ENCODE data around the gene GAB3.
"Not testable (repeated sequence)": the region's sequence is repeated elsewhere in the genome, so short reads cannot be mapped to it uniquely, and the experiment has no call there.

The GAB3 gene

DNA sequence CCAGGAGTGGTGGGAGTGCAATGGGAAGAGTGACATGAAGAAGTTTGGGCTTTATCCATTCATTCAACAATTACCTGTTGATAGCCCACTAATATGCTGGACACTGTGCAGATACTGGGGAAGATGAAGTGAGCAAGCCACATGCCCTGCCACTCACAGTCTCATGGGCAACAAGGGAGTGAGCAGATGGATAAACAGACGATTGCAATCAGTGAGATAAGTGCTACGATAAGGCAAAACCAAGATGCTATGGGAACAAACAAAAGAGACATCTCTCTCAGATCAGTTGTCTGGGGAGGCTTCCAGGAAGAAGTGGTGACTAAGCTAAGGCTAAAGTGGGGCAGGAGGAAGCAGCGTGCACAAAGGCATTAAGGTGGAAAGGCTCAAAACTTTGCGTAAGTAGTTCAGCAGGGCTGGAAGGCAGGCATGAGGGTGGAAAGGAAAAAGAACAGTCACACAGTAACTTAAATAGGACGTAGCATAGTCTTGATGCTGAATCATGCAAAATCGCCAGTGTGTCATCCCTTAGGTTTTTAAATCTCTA, 31.7 kb downstream of the GAB3 start:
- DNase-seq: peak; percentile 20

DNA sequence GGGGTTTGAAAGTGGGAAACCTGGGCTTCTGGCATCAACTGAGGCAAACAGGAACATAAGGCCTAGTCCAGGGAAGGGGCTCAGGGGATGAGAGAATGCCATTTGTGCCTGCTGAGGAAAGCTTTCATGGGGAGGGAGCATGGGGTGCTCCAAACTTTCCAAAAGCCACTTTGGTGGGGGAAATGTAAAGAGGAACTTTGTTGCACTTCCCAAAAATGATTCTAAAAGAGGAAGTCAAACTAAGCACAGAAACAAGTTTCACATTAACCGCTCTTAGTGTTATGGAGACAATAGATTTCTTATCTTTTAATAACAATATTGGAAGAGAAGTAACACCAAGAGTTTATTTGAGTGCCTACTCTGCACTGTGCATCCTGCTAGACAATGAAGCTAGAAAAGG, 32.3 kb downstream of the GAB3 start:
- DNase-seq: no peak

DNA sequence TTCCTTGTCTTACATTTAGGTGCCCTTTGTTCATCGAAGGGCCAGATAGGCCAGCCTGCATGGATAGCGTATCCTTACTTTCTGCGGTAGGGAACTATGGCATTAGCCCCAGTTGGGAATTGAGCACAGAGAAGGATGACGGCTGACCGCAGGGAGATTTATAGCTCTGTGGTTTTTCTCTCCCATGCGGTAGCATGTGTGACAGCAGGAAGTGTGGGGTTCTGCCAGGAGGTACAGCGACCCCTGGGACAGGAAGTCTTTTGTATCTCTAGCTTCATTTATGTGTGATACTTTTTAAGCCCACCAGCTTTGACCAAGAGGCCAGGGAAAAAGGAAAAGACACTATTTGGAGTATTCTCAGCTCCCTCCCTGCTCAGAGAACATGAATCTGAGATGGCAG, 33.1 kb downstream of the GAB3 start:
- no peak for DNase-seq

DNA sequence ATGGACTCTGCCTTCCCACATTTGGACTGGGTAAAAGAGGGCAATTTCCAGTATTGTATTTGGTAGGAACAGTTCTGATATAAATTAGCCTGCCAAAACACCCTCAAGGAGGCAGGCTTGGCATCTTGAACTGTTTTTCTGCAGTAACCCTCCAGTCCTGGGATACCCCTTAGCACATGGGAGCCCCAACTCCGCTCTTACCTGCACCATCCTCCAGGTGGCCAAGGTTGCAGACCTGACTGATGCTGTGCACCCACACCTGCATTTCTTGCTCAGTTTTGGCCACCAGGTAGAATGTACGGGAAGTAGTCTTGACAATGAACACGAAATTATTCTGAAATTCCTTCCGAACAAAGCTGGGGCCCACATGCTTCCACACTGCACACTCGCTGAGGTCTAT, 35.1 kb downstream of the GAB3 start:
- no peak for DNase-seq

DNA sequence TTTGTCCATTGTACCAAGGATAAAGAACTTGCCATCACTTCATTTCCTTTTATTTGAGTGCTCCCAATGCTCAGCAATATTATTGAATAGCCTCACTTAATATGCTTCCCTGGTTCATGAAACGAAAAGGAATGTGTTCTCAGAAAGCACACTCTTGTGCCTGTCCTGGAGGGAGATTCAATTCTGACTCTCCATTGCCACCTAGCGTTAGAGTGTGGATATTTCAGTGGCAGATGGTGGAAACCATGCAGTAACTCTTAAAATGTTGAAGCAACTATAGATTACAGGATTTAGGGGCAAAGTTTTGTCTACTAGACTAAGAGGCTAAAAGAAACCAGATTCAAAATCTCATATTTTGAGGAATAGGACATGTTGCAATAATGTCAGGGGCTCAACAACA, 36.0 kb downstream of the GAB3 start:
- peak; percentile 31 for DNase-seq

DNA sequence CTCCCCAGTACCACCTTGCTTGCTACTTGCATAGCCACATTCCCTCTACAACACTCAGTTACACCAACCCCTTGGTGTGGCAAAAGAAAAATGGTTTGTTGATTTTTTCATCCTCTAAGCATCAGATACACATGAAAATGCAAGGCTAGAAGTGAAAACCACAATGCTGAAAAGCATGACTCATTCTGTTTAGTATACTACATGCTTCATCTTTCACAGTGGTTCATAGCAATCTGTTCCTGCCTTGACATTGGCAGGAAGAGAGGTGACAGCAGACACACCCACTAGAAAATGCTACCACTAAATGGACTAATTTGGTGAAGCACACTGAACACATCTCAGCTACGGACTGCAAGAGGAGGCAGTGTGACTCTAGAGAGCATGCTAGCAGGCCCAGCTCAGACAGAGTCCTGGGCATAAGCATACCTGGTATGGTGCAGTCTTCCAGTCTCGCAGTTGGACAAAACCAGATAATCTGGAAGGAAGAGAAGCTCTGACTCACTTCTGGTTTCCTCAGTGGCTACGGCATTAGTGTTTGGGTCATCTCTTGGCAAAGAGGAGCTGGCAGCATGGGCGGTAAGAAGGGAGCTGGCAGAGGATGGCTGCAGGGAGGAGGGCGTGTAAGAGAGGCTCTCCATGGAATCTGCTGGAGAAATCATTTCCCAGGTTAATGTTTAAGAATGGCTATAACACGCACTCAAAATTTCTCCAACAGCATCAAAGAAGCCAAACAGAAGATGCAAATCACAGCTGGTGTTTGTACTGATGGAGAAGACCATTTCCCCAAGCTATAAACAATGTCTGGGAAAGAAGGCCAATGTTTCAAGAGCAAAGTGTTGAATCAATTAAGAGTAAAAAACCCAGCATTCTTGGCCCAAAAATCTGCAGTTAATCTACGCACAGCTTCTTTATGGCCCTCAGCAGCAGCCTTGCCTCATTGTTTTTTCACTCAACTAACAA, 37.8 kb downstream of the GAB3 start:
- DNase-seq: peak; percentile 10

DNA sequence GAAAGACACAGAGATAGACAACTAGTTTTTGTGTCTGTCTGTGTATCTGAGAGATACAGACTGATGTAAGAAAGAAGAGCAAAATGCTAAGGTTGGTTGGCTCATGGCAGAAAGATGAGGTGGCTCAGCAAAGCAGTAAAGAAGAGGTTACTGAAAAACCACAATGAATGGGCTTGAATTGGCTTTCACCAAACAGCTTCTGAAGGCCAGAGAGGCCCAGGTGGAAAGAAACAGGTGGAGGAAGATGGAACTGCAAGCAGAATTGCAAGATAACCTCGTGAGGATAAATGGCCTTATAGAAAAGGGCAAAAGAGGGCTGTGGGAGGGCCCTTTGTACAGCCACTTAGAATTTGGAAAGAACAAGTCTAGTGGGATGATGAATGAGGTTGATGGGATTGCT, 39.6 kb downstream of the GAB3 start:
- no peak for DNase-seq

DNA sequence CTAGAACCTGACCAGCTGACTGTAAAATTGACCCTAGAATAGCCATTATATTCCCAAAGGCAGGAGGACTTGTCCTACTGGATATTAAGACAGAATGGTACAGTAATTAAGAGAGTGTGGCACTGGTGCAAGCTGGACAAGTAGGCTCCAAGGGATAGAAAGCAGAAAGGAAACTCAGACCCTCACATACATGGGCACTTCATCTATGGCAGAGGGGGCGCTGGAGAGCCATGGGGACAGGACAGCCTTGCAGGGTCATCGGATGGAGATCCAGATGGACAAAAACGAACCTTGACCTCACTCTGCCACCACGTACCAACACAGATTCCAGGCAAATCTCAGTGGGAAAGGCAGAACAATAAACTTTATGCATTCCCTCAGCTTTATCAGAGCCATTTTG, 40.6 kb downstream of the GAB3 start:
- DNase-seq: no peak

DNA sequence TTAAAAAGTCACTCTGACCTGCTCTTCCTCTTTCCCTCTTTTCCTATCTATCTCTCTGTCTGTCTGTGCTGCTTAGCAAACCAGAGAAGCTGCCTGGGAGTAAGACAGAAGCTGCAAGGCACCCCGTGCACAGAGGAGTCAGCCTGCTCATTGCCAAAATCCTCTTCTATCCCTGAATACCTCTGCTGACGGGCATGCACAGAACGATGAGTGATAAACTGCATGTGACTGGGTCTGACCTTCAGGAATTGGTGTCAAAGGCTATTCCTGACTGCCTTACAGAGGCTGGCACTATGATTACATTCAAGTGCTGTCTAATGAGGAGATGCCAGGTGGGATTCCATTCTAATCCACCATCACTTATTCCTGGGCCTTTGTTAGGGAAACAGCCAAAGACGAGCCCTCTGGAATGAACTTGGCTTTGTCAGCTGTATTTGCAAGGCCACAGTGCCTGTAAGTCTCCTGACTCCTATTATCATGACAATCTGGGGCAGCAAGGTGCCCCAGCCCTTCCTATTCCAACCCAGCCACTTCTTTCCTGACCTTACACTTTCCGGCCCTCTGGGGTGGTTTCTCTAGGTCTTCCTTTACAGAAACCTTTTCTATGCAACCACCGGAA, 52.1 kb downstream of the GAB3 start:
- DNase-seq: no peak

DNA sequence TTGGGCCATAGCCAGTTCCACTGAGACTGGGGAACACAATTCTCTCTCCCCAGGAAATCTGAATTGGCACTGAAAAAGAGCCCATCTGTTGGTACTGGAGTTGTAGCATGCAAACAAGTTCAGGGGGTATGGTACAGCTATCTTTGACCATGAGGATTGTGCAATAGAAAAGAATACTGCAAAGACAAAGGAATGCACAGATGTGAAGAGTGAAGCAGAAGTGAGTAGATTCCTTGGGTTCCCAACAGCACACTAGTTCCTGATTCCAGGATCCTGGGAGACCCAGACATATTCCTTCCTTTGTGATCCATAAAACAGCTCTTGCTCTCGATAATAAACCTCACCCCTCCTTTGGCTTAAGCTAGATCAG, 54.2 kb downstream of the GAB3 start:
- no peak for DNase-seq

DNA sequence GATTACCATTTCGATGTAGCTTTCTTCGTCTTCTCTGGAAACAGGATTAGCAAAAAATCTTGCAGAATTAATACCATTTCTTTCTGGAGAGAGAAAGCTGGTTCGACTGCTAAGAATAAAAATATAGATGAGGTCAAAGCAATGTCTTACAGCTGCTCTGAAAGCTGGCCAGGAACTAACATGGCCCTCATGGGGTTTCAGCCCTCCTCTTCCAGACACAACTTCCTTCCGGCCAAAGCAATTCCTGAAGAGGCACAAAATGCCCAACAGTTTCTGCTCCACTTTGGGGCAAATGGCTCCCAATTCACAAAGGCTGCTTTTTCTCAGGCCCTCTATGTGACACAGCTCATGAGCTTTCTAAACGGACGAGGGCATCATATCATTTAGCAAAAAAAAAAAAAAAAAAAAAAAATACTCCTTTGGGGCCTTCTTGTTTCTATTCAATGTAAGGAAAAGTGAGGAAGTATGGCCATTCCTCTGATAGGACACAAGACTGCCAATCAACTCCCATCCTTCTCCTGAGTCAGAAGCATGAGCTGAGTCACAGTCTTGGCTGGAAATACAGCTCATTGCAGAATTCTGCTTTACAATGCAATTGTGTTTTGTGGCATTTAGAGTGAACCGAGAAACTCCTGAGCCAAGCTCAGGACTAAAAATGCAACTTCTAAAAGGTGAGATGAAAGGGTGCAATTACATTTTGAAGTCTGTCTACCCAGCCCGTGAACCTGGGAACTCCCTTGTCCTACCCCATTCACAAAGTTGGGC, 54.8 kb downstream of the GAB3 start:
- DNase-seq: no peak

DNA sequence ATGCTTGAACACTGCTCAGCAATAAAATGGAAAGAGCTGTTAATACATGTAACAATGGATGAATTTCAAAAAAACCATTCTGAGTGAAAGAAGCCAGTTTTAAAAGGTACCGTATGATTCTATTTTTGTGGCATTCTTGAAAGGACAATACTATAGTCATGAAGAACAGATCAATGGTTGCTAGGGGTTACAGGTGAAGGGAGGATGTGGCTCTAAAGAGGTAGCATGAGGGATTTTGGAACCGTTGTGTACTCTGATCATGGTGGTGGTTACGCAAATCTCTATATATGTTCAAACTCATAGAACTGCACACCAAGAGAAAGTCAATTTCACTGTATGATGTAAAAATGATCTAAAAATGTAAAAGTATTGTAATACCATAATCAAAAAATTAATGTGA, 57.5 kb downstream of the GAB3 start:
- no peak for DNase-seq

DNA sequence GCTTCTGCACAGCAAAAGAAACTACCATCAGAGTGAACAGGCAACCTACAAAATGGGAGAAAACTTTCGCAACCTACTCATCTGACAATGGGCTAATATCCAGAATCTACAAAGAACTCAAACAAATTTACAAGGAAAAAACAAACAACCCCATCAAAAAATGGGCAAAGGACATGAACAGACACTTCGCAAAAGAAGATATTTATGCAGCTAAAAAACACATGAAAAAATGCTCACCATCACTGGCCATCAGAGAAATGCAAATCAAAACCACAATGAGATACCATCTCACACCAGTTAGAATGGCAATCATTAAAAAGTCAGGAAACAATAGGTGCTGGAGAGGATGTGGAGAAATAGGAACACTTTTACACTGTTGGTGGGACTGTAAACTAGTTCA, 60.4 kb downstream of the GAB3 start:
- DNase-seq: not testable (repeated sequence)

DNA sequence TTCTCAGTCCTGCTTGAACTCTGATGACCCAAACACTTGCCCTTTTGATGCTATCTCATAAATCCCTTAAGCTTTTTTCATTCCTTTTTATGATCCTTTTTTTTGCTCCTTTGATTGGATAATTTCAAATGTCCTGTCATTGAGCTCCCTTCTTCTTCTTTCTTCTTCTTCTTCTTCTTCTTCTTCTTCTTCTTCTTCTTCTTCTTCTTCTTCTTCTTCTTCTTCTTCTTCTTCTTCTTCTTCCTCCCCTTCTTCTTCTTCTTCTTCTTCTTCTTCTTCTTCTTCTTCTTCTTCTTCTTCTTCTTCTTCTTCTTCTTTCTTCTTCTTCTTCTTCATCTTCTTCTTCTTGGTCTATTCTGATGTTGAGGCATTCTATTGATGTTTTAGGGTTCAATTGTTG, 78.8 kb downstream of the GAB3 start:
- not testable (repeated sequence) for DNase-seq

DNA sequence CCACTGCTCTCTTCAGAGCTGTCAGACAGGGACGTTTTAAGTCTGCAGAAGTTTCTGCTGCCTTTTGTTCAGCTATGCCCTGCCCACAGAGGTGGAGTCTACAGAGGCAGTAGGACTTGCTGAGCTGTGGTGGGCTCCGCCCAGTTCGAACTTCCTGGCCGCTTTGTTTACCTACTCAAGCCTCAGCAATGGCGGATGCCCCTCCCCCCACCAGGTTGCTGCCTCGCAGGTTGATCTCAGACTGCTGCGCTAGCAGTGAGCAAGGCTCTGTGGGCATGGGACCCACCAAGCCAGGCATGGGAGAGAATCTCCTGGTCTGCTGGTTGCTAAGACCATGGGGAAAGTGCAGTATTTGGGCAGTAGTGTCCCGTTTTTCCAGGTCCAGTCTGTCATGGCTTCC, 80.0 kb downstream of the GAB3 start:
- not testable (repeated sequence) for DNase-seq

DNA sequence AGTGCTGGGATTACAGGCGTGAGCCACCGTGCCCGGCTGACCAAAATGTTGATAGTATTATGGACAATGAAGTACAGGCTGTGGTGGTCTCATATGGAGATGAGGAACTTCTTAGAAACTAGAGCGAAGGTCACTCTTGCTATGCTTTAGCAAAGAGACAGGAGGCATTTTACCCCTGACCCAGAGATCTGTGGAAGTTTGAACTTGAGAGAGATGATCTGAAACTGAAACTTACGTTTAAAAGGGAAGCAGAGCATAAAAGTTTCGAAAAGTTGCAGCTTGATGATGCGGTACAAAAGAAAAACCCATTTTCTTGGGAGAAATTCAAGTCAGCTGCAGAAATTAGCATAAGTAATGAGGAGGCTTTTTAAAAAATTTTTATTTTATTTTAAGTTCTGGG, 89.0 kb downstream of the GAB3 start:
- DNase-seq: no peak

DNA sequence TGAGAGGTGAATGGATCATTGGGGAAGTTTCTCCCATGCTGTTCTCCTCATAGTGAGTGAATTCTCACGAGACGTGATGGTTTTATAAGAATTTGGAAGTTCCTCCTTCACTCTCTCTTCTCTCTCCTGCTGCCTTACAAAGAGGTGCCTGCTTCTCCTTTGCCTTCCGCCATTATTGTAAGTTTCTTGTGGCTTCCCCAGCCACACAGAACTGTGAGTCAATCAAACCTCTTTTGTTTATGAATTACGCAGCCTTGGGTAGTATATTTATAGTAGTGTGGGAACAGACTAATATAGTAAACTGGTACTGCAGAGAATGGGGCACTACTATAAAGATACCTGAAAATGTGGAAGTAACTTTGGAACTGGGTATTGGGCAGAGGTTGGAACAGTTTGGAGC, 89.7 kb downstream of the GAB3 start:
- DNase-seq: no peak

DNA sequence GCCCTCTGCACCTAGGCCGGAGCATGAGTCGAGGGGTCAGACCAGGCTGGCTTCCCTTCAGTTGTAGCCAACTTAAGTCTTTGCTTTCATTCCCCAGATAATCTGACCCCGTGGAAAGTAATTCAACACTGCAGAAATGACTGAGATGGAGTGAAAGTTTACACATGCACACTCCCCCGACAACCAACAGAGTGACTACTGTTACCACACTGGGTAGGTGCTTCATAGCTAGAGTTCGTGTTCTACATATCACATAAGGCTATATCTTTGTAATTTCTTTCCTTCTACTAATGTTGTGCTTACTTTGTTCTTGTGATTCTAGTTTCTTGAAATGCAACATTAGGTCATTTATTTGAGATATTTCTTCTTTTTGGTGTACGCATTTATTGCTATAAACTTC, 90.3 kb downstream of the GAB3 start:
- no peak for DNase-seq

DNA sequence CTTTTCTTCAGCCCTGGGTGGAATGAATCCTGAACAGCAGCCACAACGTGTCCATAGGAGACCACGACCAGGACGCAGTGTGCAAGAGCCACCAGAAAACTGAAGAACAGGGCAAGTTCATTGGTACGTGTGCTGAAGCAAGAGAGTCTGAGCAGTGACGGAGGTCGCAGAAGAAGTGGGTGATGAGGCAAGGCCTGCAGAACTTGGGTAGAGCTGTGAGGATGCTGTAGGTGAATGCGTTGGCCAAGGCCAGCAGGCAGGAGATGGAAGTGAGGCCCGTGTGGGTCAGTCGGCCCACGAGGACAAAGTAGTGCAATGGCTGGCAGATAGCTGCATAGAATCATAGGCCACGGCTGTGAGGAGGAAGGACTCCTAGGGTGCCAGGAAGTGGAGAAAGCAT, 91.9 kb downstream of the GAB3 start:
- DNase-seq: no peak

DNA sequence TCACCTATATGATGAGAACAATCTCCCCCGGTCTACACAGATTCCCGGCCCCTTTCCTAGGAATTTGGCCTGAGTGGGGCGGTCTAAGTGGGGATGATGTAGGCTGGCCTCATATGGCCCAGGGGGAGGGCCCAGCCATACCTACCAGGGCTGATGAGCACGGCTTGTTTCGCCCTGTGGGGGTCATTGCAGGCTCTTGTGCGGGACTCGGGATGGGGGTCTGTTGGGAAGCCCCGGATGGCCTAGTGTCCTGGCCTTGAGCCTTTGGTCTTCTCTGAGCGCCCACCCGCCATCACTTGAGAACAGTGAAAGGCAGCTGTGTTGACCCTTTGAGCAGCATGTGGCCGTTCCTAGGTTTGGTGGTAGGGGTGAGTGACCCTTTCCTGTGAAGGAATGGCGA, 92.7 kb downstream of the GAB3 start:
- DNase-seq: no peak

DNA sequence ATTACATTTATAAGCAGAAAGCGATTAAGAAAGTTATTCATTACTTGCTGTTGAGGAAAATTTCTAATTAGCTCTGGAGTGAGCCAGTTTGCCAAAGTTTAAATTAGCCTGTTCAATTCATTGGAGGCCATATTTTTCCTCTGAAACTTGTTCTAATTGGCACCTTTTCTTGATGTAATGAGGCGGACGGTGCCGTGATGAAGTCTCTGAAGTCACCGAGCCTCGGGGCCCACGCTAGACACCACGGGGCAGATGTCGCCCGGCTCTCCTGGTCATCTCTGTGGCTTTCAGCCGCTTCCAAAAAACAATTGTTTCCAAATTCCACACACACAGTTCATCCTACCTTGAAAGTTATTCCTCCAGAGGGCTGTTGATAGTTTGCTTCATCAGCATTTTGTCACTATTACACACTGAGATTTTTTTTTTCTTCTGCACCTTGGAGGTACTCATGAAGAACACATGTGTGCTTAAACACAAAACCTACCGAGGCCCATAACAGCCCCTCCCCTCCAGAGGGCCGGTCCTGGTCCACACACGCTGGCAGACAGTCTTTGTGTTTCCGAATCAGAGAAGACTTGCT, 93.6 kb downstream of the GAB3 start:
- DNase-seq: no peak

DNA sequence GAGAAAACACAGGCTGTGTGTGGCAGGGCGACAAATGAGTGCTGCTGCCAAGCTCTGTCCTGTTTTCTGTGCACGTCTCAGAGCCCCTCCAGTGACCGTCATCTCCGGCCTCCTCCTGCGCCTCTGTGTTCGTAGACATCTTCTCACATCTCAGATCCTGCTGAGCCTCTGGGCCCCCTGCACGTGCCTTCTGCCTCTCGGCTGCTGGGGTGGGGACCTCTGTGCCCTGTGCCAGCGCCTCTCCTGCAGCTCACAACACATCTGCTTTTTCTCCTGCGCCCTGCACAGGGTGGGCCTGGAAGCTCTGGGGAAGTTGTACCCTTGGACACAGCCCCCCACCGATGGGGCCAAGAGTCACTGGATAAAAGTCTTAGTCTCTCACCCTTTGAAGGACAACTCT, 95.1 kb downstream of the GAB3 start:
- no peak for DNase-seq

DNA sequence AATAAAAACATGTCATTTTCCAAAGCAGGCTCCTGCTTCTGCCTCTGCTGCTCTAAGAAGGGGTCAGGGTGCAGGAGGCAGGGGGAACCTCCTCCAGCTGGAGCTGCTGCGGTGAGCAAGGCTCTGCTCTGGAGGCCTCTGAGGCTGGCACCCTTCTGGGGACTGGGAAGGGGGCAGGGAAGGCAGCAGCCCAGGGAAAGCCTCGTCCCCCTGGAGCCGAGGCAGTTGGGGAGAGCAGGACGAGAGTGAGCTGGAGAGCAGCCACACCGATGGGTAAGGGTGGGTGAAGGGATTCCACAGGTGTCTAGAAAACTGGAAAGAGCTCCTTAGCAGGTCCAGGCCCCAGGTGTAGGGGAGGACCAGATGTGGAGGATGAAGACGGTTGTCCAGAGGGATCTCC, 95.5 kb downstream of the GAB3 start:
- no peak for DNase-seq

Measured in T-helper 9 cell (primary cell).